Heart left ventricle (tissue), 13 donors: ENCODE results near the gene FZD8.

Source experiments
- POLR2A ChIP-seq, 2 donors: fragments of 450-650 bp; IDR thresholded peaks; one replicate each; pipeline ENCODE4 v1.6.1; 2017; ENCODE audit warnings: antibody characterized with exemption in 2 of 2, mild to moderate bottlenecking in 2 of 2, moderate library complexity in 2 of 2
- TF ChIP-seq, protein P1 (sequence below), 12 donors: fragments of 200-600 bp; sonication (generic) in 4 of 12; IDR thresholded peaks; one replicate each; pipeline versions ENCODE4 v1.5.0 to v1.8.0; 2018 to 2022; ENCODE audit warnings: antibody characterized with exemption in 12 of 12, mild to moderate bottlenecking in 5 of 12
- donor health status: ischemic (EF 13 %, LVEDD 7.1; RV severe dilation, severe dysfunction).
- donor health status: DM: no; HTN: yes; CAD: no.
- donor health status: DM: no; HTN: no; CAD: no.
- donor health status: ischemic (EF 25% LVEDD 6.9; RV normal size, moderate dysfunction).
- donor health status: ischemic (EF 25% LVEDD 5.7; RV mildly dilated, moderate dysfunction).
- donor health status: ischemic (EF 35%, LVEDD 5.7; RV mildly dilated, moderate dysfunction).
- donor health status: nonischemic (EF 11% LVEDD 7.7; RV severe dilation, severe dysfunction).
- donor health status: DM: yes; HTN: yes; CAD: no.
- donor health status: PGD.
- donor health status: ischemic (EF 29% LVEDD 5.4; RV normal size, mild dysfunction).
- donor health status: nonischemic (EF 23%, LVEDD 6.1; RV moderate dilation, normal function).

DNA sequence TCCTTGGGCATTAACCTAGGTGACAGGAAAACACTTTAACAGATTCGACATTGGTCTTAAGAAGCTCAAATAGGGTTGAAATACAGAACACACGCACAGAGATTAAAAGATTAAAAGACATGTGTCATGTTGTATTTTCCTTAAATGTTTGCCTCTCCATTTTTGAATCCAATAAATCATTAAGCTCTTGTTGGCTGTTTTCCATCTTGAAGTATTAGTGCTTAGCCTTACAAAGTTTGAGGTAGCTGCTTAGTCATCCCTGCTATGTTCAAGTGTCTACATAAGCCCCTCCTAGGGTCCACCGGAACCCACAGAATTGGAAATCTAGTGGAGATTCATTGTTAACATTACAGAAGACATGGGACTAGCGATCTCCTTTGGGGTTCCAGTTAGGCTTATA, 49.7 kb downstream of the FZD8 start:
- TF ChIP-seq, protein P1, sequence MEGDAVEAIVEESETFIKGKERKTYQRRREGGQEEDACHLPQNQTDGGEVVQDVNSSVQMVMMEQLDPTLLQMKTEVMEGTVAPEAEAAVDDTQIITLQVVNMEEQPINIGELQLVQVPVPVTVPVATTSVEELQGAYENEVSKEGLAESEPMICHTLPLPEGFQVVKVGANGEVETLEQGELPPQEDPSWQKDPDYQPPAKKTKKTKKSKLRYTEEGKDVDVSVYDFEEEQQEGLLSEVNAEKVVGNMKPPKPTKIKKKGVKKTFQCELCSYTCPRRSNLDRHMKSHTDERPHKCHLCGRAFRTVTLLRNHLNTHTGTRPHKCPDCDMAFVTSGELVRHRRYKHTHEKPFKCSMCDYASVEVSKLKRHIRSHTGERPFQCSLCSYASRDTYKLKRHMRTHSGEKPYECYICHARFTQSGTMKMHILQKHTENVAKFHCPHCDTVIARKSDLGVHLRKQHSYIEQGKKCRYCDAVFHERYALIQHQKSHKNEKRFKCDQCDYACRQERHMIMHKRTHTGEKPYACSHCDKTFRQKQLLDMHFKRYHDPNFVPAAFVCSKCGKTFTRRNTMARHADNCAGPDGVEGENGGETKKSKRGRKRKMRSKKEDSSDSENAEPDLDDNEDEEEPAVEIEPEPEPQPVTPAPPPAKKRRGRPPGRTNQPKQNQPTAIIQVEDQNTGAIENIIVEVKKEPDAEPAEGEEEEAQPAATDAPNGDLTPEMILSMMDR (IDR thresholded peaks at IDR 0.05) = no peak
- no peak for TF ChIP-seq POLR2A (IDR thresholded peaks at IDR 0.05)
